DND-41 (cell line): Measurements from ENCODE around the gene CC2D2A.

Experiments used
- CTCF ChIP-seq: IDR thresholded peaks from 2 replicates; pipeline ENCODE4 v1.5.1; 2012; ENCODE audit warnings: borderline replicate concordance, low read length, moderate library complexity, mild to moderate bottlenecking; ENCODE audit not compliant: poor library complexity, severe bottlenecking; ENCODE audit errors: extremely low read depth
- EZH2 ChIP-seq: IDR thresholded peaks from 3 replicates; pipeline ENCODE4 v1.6.1; 2012; ENCODE audit warnings: borderline replicate concordance, low read depth, mild to moderate bottlenecking, moderate library complexity, low read length, inconsistent platforms; ENCODE audit not compliant: severe bottlenecking

GRCh38 chr4:15488136-15488535 is 18.5 kb downstream of the CC2D2A start:
- TF ChIP-seq CTCF (no peak), EZH2 (no peak)
